ENCODE measurements around the gene UQCC2. TPM values are rescaled to one million over a fixed set of nuclear protein-coding genes. Genes with fewer than 3 reads are reported as not detected.

Gene UQCC2
- total and polyA plus RNA-seq, 2 donors (not counting 1 experiment from before 2014, with no cell fraction given): 13.2 to 16.6 TPM

GRCh38 chr6:33750244-33750991 lies 38.9 kb upstream of the UQCC2 start:
- H3K4me3 Mint-ChIP-seq: no peak overlapping the region
- whole genome bisulfite sequencing (ENCODE audit: insufficient coverage): 76% methylated on average over 9 of the region's 11 CpGs
- CTCF ChIA-PET: interaction anchor here (1.0 to 1.1 kb wide), 3 partner anchors 20 to 50 kb away, joined by 3 to 4 read pairs (median 3); no protein-coding TSS in a partner anchor
- no peaks in the 10 kb centered on the region for H4K20me1 ChIP-seq (ENCODE audit: control insufficient read depth, insufficient read depth, low read length, poor library complexity, severe bottlenecking)
- peaks cover 0 to 3% of the 10 kb centered on the region in 2 donors for H3K4me1 ChIP-seq (ENCODE audit: control insufficient read depth in 2 of 2, insufficient read depth in 2 of 2, low read length in 2 of 2)
- POLR2A ChIA-PET: no interaction called here
- no peak overlapping the region for H3K27ac Mint-ChIP-seq
- no peak overlapping the region for H3K4me3 ChIP-seq (ENCODE audit: control extremely low read depth in 1 of 5, extremely low read depth in 1 of 5, insufficient read depth in 1 of 5, low read depth in 2 of 5, low read length in 4 of 5)
- no peak for DNase-seq
- H3K9me3 Mint-ChIP-seq (ENCODE audit: insufficient read depth): no peaks in the 10 kb centered on the region
- H3K9ac ChIP-seq (ENCODE audit: low read length): no peak overlapping the region
- ATAC-seq (ENCODE audit: low read depth): no peak
- H3K4me1 Mint-ChIP-seq: no peaks in the 10 kb centered on the region
- H3K27me3 Mint-ChIP-seq: peaks cover 24% of the 10 kb centered on the region
- H3K27ac ChIP-seq (ENCODE audit: low read length in 2 of 2): no peak overlapping the region
- no peak for TF ChIP-seq CTCF (IDR thresholded peaks at IDR 0.05)
- no peak for TF ChIP-seq EZH2 (IDR thresholded peaks at IDR 0.05; ENCODE audit: borderline replicate concordance, insufficient read depth, low read depth, low read length, poor library complexity, severe bottlenecking)
- H3K36me3 ChIP-seq (replicated peaks in 1 of 2; ENCODE audit: control extremely low read depth in 1 of 2, control insufficient read depth in 1 of 2, extremely low read depth in 1 of 2, insufficient read depth in 2 of 2, low read length in 1 of 2): no peaks in the 10 kb centered on the region
- peaks cover 0 to 7% (median 3%) of the 10 kb centered on the region in 4 experiments for H3K27me3 ChIP-seq (replicated peaks in 1 of 4; ENCODE audit: control extremely low read depth in 1 of 4, control insufficient read depth in 3 of 4, insufficient read depth in 4 of 4, low read length in 3 of 4)
- intact Hi-C loops (cut with micrococcal nuclease): no loop called here
- no peak overlapping the region for H2AFZ ChIP-seq (ENCODE audit: insufficient read depth, low read depth, low read length, poor library complexity, severe bottlenecking)
- no peaks in the 10 kb centered on the region for H3K9me3 ChIP-seq (ENCODE audit: control extremely low read depth in 1 of 3, control insufficient read depth in 2 of 3, insufficient read depth in 1 of 3, low read length in 2 of 3)
- no peak overlapping the region for H3K4me2 ChIP-seq (replicated peaks; ENCODE audit: low read depth, low read length, poor library complexity, severe bottlenecking)
- H3K79me2 ChIP-seq (ENCODE audit: control insufficient read depth, insufficient read depth, low read length): no peaks in the 10 kb centered on the region

GRCh38 chr6:33749401-33749800 lies 37.9 kb upstream of the UQCC2 start:
- Histone ChIP-seq H3K79me2 (ENCODE audit: control insufficient read depth, insufficient read depth, low read length) (no peaks in the 10 kb centered on the region), H3K9ac (ENCODE audit: low read length) (no peak overlapping the region), H3K4me1 (ENCODE audit: control insufficient read depth in 2 of 2, insufficient read depth in 2 of 2, low read length in 2 of 2) (no peaks in the 10 kb centered on the region), H3K27me3 (replicated peaks in 1 of 4; ENCODE audit: control extremely low read depth in 1 of 4, control insufficient read depth in 3 of 4, insufficient read depth in 4 of 4, low read length in 3 of 4) (peaks cover 0 to 4% (median under 1%) of the 10 kb centered on the region in 4 experiments), H3K4me2 (replicated peaks; ENCODE audit: low read depth, low read length, poor library complexity, severe bottlenecking) (no peak overlapping the region), H3K36me3 (replicated peaks in 1 of 2; ENCODE audit: control extremely low read depth in 1 of 2, control insufficient read depth in 1 of 2, extremely low read depth in 1 of 2, insufficient read depth in 2 of 2, low read length in 1 of 2) (no peaks in the 10 kb centered on the region), H4K20me1 (ENCODE audit: control insufficient read depth, insufficient read depth, low read length, poor library complexity, severe bottlenecking) (no peaks in the 10 kb centered on the region), H3K4me3 (ENCODE audit: control extremely low read depth in 1 of 5, extremely low read depth in 1 of 5, insufficient read depth in 1 of 5, low read depth in 2 of 5, low read length in 4 of 5) (no peak overlapping the region), H2AFZ (ENCODE audit: insufficient read depth, low read depth, low read length, poor library complexity, severe bottlenecking) (no peak overlapping the region), H3K27ac (ENCODE audit: low read length in 2 of 2) (no peak overlapping the region), H3K9me3 (ENCODE audit: control extremely low read depth in 1 of 3, control insufficient read depth in 2 of 3, insufficient read depth in 1 of 3, low read length in 2 of 3) (no peaks in the 10 kb centered on the region)
- TF ChIP-seq CTCF (IDR thresholded peaks at IDR 0.05) (no peak), EZH2 (IDR thresholded peaks at IDR 0.05; ENCODE audit: borderline replicate concordance, insufficient read depth, low read depth, low read length, poor library complexity, severe bottlenecking) (no peak)
- CTCF ChIA-PET: interaction anchor here (1.0 kb wide), 1 partner anchor 49 kb away, joined by 3 read pairs; no protein-coding TSS in a partner anchor
- POLR2A ChIA-PET: no interaction called here
- no peak overlapping the region for H3K4me3 Mint-ChIP-seq
- intact Hi-C loops (cut with micrococcal nuclease): no loop called here
- H3K27me3 Mint-ChIP-seq: peaks cover 22% of the 10 kb centered on the region
- no peaks in the 10 kb centered on the region for H3K9me3 Mint-ChIP-seq (ENCODE audit: insufficient read depth)
- ATAC-seq (ENCODE audit: low read depth) (no peak), DNase-seq (no peak)
- H3K4me1 Mint-ChIP-seq: peaks cover under 1% of the 10 kb centered on the region
- 50% methylated on average over 1 of the region's 7 CpGs for WGBS (ENCODE audit: insufficient coverage)
- no peak overlapping the region for H3K27ac Mint-ChIP-seq

Data from B cell (primary cell).